GM19025 (cell line): ENCODE results near the gene ESRRA.

ENCODE experiments used
- ATAC-seq: cut with Tn5 transposase; IDR thresholded peaks from one replicate; pipeline ENCODE4 v1.9.1; 2021; ENCODE audit warnings: mild to moderate bottlenecking, low read depth, moderate library complexity; ENCODE audit not compliant: unreplicated experiment

The ESRRA gene

DNA sequence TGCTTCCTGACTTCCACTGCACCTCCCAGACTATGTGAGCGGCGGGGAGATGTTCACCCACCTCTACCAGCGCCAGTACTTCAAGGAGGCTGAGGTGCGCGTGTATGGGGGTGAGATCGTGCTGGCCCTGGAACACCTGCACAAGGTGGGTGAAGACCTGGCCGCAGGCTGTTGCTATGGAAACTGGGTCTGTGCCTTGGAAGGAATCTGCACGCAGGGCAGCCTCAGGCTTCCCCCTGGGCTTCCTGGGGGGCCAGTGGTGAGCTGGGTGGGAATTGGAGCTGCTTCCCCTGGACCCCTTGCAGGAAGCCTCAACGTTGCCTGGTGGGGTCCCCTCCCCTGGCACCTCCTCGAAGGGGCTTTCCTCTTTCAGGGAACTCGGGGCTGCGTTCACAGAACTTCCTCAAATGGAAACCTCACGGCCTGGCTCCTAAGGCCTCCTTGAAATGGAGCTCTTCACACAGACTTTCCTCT, 55.2 kb downstream of the ESRRA start:
- ATAC-seq = no peak

DNA sequence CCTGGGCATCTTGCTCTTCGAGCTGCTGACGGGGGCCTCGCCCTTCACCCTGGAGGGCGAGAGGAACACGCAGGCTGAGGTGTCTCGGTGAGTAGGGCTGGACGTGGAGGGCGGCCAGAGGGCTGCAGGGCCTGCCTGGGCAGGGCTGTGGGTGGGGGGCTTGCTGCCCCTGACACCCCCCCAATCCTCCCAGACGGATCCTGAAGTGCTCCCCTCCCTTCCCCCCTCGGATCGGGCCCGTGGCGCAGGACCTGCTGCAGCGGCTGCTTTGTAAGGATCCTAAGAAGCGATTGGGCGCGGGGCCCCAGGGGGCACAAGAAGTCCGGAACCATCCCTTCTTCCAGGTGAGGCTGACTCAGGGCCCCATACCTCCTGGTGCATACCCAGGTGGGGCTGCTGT, 56.3 kb downstream of the ESRRA start:
- no peak for ATAC-seq

DNA sequence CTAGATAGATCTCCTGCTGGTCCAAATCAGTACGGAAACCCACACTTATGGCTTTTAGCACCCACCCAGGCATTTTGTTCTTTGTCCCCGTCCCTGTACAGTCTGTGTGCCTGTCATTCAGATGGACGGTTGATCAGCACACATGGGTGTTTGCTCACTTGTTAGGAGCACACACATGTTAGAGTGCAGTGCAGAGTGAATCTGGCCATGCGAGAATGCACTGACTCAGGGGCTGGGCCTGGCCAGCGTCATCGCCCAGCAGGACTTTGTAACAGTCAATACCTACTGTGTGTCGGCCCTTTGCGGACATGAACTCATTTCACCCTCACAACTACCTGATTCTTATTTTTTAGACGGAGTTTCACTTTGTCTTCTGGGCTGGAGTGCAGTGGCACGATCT, 57.0 kb downstream of the ESRRA start:
- ATAC-seq = no peak

DNA sequence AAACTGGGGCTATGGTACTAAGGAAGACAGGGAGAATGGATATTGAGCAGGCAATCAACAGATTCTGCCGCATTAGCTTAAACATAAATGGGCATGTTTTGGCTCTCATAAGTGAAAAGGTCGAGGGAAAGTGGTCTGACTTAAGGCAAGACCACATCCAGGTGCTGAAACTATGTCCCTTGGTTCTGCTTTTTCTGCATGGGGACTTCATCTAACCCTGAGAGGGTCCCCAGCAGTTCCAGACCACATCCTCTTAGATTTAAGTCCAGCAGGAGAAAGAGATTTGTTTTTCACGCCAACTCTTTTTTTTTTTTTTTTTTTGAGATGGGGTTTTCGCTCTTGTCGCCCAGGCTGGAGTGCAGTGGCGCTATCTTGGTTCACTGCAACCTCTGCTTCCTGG, 59.1 kb downstream of the ESRRA start:
- no peak for ATAC-seq

DNA sequence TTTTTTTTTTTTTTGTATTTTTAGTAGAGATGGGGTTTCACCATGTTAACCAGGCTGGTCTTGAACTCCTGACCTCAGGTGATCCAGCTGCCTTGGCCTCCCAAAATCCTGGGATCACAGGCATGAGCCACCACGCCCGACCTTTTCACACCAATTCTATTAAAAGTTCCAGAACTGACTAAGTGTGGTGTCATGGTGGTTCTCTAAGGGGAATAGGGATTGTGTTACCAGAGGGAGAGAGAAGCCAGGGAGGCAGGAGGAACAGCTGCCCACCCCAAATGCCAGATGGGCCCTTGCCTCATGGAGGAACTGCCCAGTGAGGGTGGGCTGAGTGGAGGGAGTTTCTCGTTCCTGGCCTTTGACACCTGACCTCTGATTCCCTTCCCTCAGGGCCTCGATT, 59.6 kb downstream of the ESRRA start:
- ATAC-seq = no peak
